HG03575 (cell line): ENCODE results near the gene COLQ.

Experiments
- ATAC-seq: cut with Tn5 transposase; IDR thresholded peaks from one replicate; pipeline ENCODE4 v1.9.1; 2021; ENCODE audit not compliant: unreplicated experiment, insufficient number of reproducible peaks, low FRiP score; ENCODE audit errors: extremely low read depth

Gene COLQ

DNA sequence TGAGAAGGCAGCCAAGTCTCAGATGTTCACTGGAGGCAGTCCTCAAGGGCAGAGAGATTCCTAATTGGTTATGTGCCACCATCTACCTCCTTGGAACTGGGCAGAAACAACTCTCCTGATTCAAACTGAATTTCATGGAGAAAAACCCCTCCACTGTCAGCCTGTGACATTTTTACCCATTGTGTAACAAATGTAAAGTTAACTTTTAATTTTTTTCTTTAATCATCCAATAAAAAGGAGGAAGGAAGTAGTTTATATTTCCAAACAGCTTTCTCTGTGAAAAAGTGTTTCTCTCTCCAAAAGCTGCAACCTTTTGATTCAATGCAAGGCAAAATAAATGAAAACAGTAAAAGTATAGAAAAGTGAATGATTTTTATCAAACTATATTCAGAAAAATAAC lies 510 bp upstream of the COLQ start:
- ATAC-seq: no peak

DNA sequence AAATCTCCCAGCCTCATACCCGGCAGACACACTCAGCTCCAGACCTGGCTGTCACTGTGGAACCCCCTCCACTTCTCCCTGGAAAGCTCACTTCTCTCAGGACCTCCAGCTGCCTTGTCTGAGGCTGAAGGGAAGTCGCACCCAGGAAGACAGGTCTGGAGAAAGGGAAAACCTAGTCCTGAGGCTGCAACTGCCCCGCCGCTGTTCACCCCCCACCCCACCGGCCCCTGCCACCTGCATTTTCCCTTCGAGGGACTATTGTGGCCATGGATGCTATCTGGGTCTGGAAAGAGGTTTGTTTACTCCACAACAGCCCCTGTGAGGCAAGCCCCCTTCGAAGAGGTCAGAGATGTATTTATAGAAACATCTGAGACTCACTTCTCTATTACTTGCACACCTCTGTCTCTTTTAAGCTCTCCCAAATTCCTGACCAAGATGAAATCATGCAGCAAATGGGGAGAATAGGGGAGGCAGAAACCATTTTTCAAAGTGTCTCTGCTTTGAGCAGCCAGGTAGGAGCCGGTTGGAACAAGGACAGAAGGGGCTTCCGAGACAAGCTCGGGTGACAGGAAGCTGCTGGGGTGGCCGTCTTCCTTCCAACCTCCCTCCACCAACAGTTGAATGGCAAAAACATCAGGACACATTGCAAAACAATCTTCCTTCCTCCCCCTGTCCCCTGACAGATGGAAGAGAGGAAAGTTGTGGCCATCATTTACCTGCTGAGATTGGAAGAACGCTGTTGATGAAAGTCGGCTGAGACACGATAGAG lies 518 bp downstream of the COLQ start:
- no peak for ATAC-seq

- no peak for ATAC-seq
Observed at GRCh38 chr3:15520185-15520584, 1.3 kb downstream of the COLQ start.

DNA sequence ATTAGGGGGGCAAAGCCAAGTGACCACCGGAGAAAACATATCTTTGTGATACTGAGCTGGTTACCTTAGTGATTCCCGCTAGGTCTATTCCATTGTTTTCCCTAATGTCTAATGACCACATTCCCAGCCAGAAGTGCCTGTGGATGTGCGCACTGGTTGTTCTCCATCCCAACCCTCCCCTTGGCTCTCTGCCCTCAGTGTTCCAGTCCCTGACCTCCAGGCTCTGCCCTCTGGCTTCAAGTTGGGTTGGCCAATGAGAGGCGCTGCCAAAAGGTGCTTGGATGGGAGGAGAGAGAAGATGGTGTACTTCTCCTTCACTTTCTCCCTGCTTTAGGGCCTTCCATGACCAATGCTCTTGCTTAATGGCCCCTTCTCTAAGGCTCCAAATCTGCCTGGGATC lies 2.4 kb downstream of the COLQ start:
- no peak for ATAC-seq

DNA sequence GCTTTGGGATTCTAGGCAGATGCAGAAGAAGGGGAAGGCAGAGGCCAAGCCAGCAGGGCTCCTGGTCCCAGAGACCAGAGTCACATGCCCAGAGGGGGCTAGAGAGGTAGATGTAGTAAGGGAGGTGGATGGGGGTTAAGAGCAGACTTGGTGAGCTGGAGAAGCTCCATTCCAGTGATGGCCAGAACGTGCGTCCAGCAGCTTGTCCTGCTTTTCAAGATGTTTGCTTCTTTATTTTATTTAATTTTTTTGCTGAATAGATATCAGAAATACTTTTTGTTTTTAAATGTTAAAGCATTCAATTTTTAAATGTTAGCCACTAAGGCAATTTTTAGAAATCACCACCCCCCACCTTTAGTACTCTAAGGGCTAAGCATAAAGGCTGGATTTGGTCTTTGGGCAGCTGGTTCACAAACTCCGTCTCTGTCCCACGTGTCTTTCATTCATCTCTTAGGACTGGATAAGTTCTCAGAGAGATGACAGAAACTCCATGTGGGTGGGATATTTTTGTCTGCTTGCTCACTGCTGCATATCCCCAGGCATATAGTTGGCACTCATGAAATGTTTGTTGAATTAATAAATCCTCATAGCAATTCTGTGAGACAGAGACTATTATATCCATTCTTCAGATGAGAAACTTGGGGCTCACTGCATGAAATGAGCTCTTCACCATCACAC lies 6.7 kb downstream of the COLQ start:
- no peak for ATAC-seq

GRCh38 chr3:15513810-15514662 lies 7.5 kb downstream of the COLQ start:
- no peak for ATAC-seq

DNA sequence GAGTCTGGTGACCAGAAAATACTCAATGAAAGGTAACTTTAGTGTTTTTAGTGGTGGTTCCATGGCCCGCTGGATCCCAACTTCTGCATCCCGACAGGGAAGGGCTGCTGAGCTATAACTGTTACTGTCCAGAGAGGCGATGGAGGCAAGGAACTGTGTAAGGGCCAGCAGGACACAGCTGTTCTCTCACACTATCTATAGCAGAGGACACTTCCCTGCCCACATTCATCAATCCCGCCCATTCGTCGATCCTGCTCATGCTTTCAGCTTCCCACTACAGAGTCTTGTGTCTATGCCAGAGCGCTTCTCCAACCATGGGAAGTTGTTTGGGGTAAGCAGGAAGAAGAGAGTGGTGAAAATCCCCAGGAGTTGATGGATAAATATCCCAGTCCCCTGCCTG lies 8.4 kb downstream of the COLQ start:
- no peak for ATAC-seq

DNA sequence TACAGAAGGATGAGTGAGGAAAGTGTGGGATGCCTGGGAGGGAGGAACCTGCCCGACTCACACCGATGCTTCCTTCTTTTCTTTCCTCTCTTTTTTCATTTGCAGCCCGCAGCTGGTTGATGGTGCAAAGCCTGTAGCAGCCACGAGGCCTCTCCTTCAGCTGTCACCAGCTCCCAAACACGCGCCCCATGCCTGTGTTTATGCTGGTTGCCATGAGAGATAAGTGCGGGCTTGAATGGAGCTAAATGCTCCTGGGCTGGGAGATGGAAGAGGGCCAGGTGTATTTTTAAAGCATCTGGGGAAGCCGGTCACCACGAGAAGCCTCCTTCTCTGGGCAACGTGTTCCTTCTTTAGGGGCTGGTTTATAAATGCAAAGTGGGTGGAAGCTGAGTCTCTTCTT lies 9.3 kb downstream of the COLQ start:
- no peak for ATAC-seq

DNA sequence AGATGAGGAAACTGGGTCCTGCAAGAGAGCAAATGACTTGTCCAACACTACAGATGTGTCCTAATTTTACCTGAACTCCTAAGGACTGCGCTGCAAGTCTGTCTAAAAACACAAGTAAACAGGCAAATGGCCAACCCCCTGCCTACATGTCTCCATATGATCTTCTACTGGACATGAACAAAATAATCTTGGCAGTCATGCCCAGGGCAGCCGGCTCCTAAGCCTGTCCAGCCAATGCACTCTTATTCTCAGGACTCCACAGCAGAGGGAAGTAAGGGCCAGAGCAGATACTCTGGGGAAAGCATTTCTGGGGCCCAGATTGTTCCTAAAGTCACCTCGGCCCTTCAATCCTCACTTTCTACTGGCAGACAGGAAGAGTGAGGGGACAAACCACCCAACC lies 10.3 kb downstream of the COLQ start:
- ATAC-seq: no peak

DNA sequence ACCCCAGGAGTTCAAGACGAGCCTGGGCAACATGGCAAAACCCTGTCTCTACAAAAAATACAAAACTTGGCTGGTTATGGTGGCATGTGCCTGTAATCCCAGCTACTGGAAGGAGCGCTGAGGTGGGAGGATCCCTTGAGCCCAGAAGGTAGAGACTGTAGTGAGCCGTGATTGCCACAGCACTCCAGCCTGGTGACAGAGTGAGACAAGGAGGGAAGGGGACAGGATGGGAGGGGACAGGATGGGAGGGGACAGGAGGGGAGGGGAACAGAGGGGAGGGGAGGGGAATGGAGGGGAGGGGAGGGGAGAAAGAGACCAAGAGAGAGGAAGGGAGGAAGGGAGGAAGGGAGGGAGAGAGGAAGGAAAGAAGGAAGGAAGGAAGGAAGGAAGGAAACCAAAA lies 11.0 kb downstream of the COLQ start:
- ATAC-seq: no peak

DNA sequence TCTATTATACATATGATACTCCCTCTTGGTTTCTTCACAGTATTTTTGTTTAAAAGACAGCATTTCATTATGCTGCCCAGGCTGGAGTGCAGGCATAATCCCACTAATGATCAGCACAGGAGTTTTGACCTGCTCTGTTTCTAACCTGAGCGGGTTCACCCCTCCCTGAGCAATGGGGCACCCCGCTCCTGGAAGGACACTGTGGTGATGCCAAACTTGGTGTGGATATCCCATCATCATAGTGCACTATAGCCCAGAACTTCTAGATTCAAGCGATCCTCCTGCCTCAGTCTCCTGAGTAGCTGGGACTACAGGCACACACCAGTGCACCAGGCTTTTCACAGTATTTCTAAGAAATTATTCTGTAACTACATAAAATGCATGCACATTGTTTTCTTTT lies 14.9 kb downstream of the COLQ start:
- no peak for ATAC-seq

DNA sequence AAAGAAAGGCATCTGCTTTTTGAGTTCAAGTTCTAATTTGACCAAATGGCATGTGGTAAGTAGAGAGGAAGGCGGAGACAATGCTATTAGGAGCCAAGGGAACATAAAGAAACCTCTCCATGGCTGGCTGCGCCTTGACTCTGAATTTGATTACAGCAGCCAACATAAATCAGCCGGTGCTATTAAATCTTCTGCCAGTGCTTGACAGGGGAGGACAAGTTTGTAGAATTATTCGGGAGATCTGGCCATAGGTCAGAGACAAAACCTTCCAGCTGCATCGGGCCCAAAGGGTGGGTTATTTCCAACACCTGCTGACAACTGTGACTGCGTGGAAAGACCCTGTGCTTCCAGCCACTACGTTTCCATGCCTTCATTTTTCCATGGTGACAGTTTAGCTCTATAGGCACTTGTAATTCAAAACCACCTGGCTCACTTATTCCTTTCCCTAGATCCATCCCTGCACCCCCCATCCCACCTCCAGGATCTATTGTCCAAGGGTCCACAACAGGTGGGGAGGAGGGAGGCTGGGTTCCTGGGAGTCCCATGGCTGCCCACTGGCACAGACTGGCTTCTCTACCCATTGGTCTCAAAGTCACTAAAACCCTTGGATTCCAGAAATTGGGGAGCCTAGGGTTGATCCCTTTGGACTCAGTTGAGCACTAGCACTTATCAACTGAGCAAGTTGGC lies 15.9 kb downstream of the COLQ start:
- no peak for ATAC-seq

DNA sequence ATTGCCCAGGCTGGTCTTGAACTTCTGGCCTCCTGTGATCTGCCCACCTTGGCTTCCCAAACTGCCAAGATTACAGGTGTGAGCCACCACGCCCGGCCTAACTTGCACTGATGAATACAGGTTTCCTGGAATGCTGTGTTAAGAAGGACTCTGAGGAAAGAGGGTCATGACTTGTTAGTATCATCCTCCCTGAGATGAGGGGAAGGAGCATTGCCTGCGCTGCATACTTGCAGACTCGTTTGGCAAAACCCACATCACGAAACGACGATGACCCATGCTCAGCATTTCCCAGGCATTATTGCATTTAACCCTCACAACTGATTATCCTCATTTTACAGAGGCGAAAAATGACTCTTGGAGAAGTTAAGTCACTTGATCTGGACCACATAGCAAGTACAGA lies 18.9 kb downstream of the COLQ start:
- no peak for ATAC-seq

- no peak for ATAC-seq
Observed at GRCh38 chr3:15501126-15501525, 20.4 kb downstream of the COLQ start.

- no peak for ATAC-seq
Observed at GRCh38 chr3:15500107-15500724, 21.3 kb downstream of the COLQ start.

DNA sequence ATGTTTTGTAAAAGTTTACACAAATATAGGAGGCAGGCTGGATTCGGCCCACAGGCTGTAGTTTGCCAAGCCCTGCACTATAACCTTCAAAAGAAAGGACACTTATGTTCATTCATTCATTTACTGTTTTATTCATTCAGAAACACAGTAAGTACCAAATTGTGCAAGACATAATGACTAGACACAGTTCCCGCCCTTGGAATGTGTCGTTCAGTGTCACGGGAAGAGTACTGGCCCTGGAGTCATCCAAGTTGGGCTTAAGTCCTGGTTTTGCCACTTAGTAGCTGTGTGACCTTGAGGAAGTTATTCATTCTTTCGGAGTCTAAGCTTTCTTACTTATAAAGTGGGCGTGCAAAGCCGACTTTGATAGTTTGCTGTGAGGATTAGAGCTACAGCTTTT lies 22.0 kb downstream of the COLQ start:
- ATAC-seq: no peak

DNA sequence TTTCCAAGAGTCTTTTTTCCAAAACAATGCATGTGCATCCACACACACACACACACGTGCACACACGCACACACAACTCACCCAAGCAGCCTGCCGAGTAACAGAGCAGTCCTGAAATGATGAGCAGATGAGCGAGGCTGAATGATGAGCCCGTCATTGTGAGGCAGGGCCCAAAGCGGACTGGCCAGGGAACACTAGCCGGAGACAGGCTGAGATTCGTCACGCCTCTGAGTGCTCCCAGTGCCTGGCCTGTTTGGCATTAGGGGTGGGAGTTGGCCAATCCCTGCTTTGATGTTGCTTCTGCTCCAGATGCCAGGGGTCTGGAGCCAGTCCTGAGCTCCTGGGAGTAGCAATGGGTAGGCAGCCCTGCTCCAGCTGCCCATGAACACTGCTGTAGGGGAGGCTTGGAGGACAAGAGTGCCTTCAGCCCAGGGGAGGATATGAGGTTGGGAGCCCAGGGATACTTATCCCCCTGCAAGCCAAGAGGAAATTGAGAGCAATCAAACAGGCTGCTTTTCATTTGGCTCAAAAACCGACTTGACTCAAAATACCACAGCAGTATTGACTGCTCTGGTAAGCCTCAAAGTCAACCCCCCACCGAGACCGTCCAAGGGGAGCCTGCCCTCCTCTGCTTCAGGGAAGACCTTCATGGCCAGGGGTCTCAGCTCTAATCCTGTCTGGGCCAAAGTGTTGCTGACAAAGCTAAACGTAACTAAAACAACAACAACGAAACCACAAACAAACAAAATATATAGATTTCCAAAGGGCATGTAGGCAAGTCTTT lies 22.9 kb downstream of the COLQ start:
- no peak for ATAC-seq

DNA sequence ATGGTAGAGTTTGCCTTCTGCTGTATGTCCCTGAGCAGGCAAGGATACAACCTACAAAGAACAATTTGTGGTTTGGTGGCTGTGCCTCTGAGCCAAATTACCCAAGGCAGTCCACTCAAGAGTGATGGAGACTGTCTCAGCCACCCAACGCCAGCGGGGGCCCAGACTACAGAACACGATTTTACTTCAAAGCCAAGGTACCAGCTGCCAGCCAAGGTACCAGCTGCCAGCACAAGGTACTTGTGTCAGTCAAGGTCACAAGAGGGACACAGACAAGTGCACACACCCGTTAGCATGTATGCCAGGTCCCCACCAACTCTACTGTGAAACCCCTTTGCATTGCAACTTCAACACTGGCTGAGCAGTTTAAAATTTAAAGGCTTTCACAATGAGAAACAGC lies 23.5 kb downstream of the COLQ start:
- no peak for ATAC-seq
